Measurements from ENCODE around the gene ASB3. TPM values are rescaled to one million over a fixed set of nuclear protein-coding genes. Genes with fewer than 3 reads are reported as not detected.

The ASB3 gene
- polyA plus RNA-seq, 1 donor (not counting 4 experiments of a cell fraction or from before 2014, with no cell fraction given) = 16.6 TPM

DNA sequence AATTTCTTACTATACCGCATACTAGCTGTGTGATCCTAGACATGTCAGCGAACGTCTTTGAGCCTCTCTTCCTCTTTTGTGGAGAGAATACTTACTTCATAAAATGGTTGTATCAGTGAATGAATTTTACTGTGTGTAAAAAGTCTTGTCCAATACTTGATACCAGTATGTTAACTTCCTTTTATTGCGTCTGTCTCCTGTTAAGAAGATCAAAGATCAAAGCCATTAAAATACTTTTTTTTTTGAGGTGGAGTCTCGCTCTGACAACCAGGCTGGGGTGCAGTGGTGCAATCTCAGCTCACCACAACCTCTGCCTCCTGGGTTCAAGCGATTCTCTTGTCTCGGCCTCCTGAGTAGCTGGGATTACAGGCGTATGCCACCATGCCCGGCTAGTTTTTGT, 33.3 kb upstream of the ASB3 start:
- Histone ChIP-seq H3K9ac (ENCODE audit: control insufficient read depth, extremely low read depth, insufficient read depth, low read length) (no peak overlapping the region), H3K9me3 (ENCODE audit: control insufficient read depth, low read depth, low read length) (no peaks in the 10 kb centered on the region)

DNA sequence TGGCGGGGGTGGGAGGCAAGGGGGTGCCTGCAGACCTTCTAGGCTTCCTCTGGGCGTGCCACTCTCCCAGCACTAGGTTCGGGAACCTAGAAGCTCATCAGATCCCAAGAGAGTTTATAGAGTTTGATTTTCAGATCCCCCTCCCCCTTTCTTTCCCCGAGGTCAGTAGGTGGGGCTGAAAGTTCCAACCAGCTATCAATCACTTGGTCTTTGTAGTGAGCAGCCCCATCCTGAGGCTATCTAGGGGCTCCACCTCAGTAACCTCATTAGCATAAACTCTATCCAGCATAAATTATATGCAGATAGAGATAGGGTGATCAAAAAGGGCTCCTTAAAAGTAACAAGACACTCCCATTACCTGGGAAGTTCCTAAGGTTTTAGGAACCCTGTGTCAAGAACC, 32.9 kb upstream of the ASB3 start:
- FAIRE-seq (no peak), DNase-seq (ENCODE audit: low read depth, low spot score) (no peak)
- Histone ChIP-seq H2AFZ (ENCODE audit: control insufficient read depth, low read length) (no peak overlapping the region), H3K9ac (ENCODE audit: control insufficient read depth, extremely low read depth, insufficient read depth, low read length) (no peak overlapping the region), H3K36me3 (ENCODE audit: control insufficient read depth in 2 of 2, extremely low read depth in 1 of 2, insufficient read depth in 2 of 2, low read length in 2 of 2) (peaks cover 0 to 7% of the 10 kb centered on the region in 2 experiments), H3K4me3 (ENCODE audit: control insufficient read depth in 2 of 3, extremely low read depth in 1 of 3, insufficient read depth in 2 of 3, low read depth in 1 of 3, low read length in 3 of 3) (no peak overlapping the region), H3K27ac (ENCODE audit: control insufficient read depth, insufficient read depth, low read length) (no peak overlapping the region), H4K20me1 (ENCODE audit: control insufficient read depth, extremely low read depth, insufficient read depth, low read length) (no peaks in the 10 kb centered on the region), H3K79me2 (ENCODE audit: control insufficient read depth, insufficient read depth, low read length) (no peaks in the 10 kb centered on the region), H3K27me3 (ENCODE audit: control insufficient read depth, extremely low read depth, insufficient read depth, low read length) (no peaks in the 10 kb centered on the region), H3K9me3 (ENCODE audit: control insufficient read depth, low read depth, low read length) (no peaks in the 10 kb centered on the region), H3K4me1 (ENCODE audit: control insufficient read depth, extremely low read depth, insufficient read depth, low read length) (no peaks in the 10 kb centered on the region), H3K4me2 (ENCODE audit: control insufficient read depth, extremely low read depth, insufficient read depth, low read depth, low read length) (no peak overlapping the region), H3K9me1 (ENCODE audit: control insufficient read depth, extremely low read depth, insufficient read depth, low read length) (no peaks in the 10 kb centered on the region)
- dilution Hi-C loops (cut with MboI; ENCODE audit: extremely low pct_ligation_motif_present, low sequenced_read_pairs) = no loop called here
- TF ChIP-seq, protein P1, sequence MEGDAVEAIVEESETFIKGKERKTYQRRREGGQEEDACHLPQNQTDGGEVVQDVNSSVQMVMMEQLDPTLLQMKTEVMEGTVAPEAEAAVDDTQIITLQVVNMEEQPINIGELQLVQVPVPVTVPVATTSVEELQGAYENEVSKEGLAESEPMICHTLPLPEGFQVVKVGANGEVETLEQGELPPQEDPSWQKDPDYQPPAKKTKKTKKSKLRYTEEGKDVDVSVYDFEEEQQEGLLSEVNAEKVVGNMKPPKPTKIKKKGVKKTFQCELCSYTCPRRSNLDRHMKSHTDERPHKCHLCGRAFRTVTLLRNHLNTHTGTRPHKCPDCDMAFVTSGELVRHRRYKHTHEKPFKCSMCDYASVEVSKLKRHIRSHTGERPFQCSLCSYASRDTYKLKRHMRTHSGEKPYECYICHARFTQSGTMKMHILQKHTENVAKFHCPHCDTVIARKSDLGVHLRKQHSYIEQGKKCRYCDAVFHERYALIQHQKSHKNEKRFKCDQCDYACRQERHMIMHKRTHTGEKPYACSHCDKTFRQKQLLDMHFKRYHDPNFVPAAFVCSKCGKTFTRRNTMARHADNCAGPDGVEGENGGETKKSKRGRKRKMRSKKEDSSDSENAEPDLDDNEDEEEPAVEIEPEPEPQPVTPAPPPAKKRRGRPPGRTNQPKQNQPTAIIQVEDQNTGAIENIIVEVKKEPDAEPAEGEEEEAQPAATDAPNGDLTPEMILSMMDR (optimal IDR thresholded peaks at IDR 0.05 in 1 of 3, IDR thresholded peaks at IDR 0.05 in 1 of 3, conservative IDR thresholded peaks at IDR 0.05 in 1 of 3; ENCODE audit: extremely low read depth in 1 of 3, insufficient read depth in 2 of 3, low read length in 3 of 3) = no peak
- no peak for TF ChIP-seq EZH2 (IDR thresholded peaks at IDR 0.05; ENCODE audit: low read length)

More for the DNA sequence above, 33.3 kb upstream of the ASB3 start:
- Histone ChIP-seq H3K4me1 (ENCODE audit: control insufficient read depth, extremely low read depth, insufficient read depth, low read length) (no peaks in the 10 kb centered on the region), H3K27ac (ENCODE audit: control insufficient read depth, insufficient read depth, low read length) (no peak overlapping the region), H3K9me1 (ENCODE audit: control insufficient read depth, extremely low read depth, insufficient read depth, low read length) (no peaks in the 10 kb centered on the region), H3K79me2 (ENCODE audit: control insufficient read depth, insufficient read depth, low read length) (no peaks in the 10 kb centered on the region), H3K36me3 (ENCODE audit: control insufficient read depth in 2 of 2, extremely low read depth in 1 of 2, insufficient read depth in 2 of 2, low read length in 2 of 2) (peaks cover 0 to 6% of the 10 kb centered on the region in 2 experiments), H4K20me1 (ENCODE audit: control insufficient read depth, extremely low read depth, insufficient read depth, low read length) (no peaks in the 10 kb centered on the region), H3K4me2 (ENCODE audit: control insufficient read depth, extremely low read depth, insufficient read depth, low read depth, low read length) (no peak overlapping the region), H3K27me3 (ENCODE audit: control insufficient read depth, extremely low read depth, insufficient read depth, low read length) (no peaks in the 10 kb centered on the region), H2AFZ (ENCODE audit: control insufficient read depth, low read length) (no peak overlapping the region), H3K4me3 (ENCODE audit: control insufficient read depth in 2 of 3, extremely low read depth in 1 of 3, insufficient read depth in 2 of 3, low read depth in 1 of 3, low read length in 3 of 3) (no peak overlapping the region)
- dilution Hi-C loops (cut with MboI; ENCODE audit: extremely low pct_ligation_motif_present, low sequenced_read_pairs) = no loop called here
- no peak for FAIRE-seq
- DNase-seq (ENCODE audit: low read depth, low spot score) = no peak
- TF ChIP-seq, protein P1 (optimal IDR thresholded peaks at IDR 0.05 in 1 of 3, IDR thresholded peaks at IDR 0.05 in 1 of 3, conservative IDR thresholded peaks at IDR 0.05 in 1 of 3; ENCODE audit: extremely low read depth in 1 of 3, insufficient read depth in 2 of 3, low read length in 3 of 3) = no peak
- TF ChIP-seq EZH2 (IDR thresholded peaks at IDR 0.05; ENCODE audit: low read length) = no peak

All from keratinocyte (primary cell).